Esophagus squamous epithelium (tissue), 5 donors: Measurements from ENCODE around the gene GALNT3. TPM values are rescaled to one million over a fixed set of nuclear protein-coding genes. Genes with fewer than 3 reads are reported as not detected.

Experiments used
- DNase-seq: peaks from one replicate; lab custom pipeline; 2025; lab: John Stamatoyannopoulos, UW
- H3K27ac ChIP-seq, 4 donors: fragments of 200-600 bp; sonication (generic); one replicate each; pipeline ENCODE4 v1.5.1; 2016 to 2019; ENCODE audit warnings: mild to moderate bottlenecking in 1 of 4
- H3K27me3 ChIP-seq, 4 donors: fragments of 200-600 bp; sonication (generic); 1 replicate in 3 of 4; 2 replicates in 1 of 4; pipeline versions ENCODE4 v1.5.1 to v1.6.0; 2017 to 2021; ENCODE audit warnings: antibody characterized with exemption in 1 of 4
- H3K36me3 ChIP-seq, 3 donors: fragments of 200-600 bp; sonication (generic); one replicate each; pipeline ENCODE4 v1.5.1; 2016 to 2019
- H3K4me1 ChIP-seq, 3 donors: fragments of 200-600 bp; sonication (generic); one replicate each; pipeline ENCODE4 v1.5.1; 2017 to 2019
- H3K4me3 ChIP-seq, 4 donors: fragments of 200-600 bp; sonication (generic); 1 replicate in 3 of 4; 2 replicates in 1 of 4; pipeline ENCODE4 v1.5.1; 2016 to 2019; ENCODE audit warnings: mild to moderate bottlenecking in 2 of 4, moderate library complexity in 1 of 4
- H3K9me3 ChIP-seq, 3 donors: fragments of 200-600 bp; sonication (generic); one replicate each; pipeline ENCODE4 v1.5.1; 2016 to 2019
- CTCF ChIP-seq, 6 experiments: fragments of 450-650 bp in 4 of 6; fragments of 200-600 bp in 2 of 6; sonication (generic) in 2 of 6; IDR thresholded peaks; one replicate each; pipeline ENCODE4 v1.5.1; 2016 to 2019; ENCODE audit warnings: antibody characterized with exemption in 6 of 6, mild to moderate bottlenecking in 4 of 6, moderate library complexity in 4 of 6
- POLR2A ChIP-seq, 4 donors: fragments of 450-650 bp; IDR thresholded peaks; one replicate each; pipeline ENCODE4 v1.6.1; 2017; ENCODE audit warnings: antibody characterized with exemption in 4 of 4, mild to moderate bottlenecking in 4 of 4, moderate library complexity in 3 of 4
- WGBS, 2 donors: methylation state at CpG; one replicate each; pipeline ENCODE4 v1.1.5; 2018; 5-methylcytosine and 5-hydroxymethylcytosine counted together
- intact Hi-C: fragments of 100-400 bp; cut with DNase I; formaldehyde crosslinking; loops from one replicate; pipeline ENCODE4 v1.15.0; 2022
- total RNA-seq, 4 donors: library from RNA; depleted of rRNA; stranded (reverse); fragments of >200 nt; gene quantifications; one replicate each; pipeline ENCODE4 v1.1.0, GENCODE V29; 2016
- donor health status: DM: yes; HTN: yes; CAD: no.

GALNT3 gene
- total RNA-seq, 4 donors from 2014 or later, result 28.4 to 76.0 (median 43.3) TPM

- Histone ChIP-seq H3K4me1 (peaks cover 0 to 22% (median 0%) of the 10 kb centered on the region in 3 donors), H3K27me3 (no peaks in the 10 kb centered on the region), H3K27ac (no peak overlapping the region), H3K36me3 (peaks cover 0 to 15% (median 0%) of the 10 kb centered on the region in 3 donors), H3K9me3 (no peaks in the 10 kb centered on the region), H3K4me3 (no peak overlapping the region)
- no peak for TF ChIP-seq CTCF (IDR thresholded peaks at IDR 0.05)
- TF ChIP-seq POLR2A (IDR thresholded peaks at IDR 0.05), result no peak
- intact Hi-C loops, result no loop called here
- no peak for DNase-seq
These were observed 15.9 kb downstream of the GALNT3 start for GRCh38 chr2:165778187-165778556.

GRCh38 chr2:165777522-165778186 is 16.4 kb downstream of the GALNT3 start:
- Histone ChIP-seq H3K36me3 (peaks cover 0 to 15% (median 0%) of the 10 kb centered on the region in 3 donors), H3K27ac (no peak overlapping the region), H3K4me1 (peaks cover 0 to 22% (median 0%) of the 10 kb centered on the region in 3 donors), H3K9me3 (no peaks in the 10 kb centered on the region), H3K4me3 (no peak overlapping the region), H3K27me3 (no peaks in the 10 kb centered on the region)
- intact Hi-C loops, result no loop called here
- no peak for DNase-seq
- WGBS, 2 donors, result 73 to 81% methylated on average over 2 of the region's 2 CpGs
- no peak for TF ChIP-seq CTCF (IDR thresholded peaks at IDR 0.05)
- no peak for TF ChIP-seq POLR2A (IDR thresholded peaks at IDR 0.05)

- peaks cover 0 to 22% (median 0%) of the 10 kb centered on the region in 3 donors for H3K4me1 ChIP-seq
- H3K4me3 ChIP-seq, result no peak overlapping the region
- H3K27me3 ChIP-seq, result no peaks in the 10 kb centered on the region
- DNase-seq, result no peak
- no peak for TF ChIP-seq CTCF (IDR thresholded peaks at IDR 0.05)
- TF ChIP-seq POLR2A (IDR thresholded peaks at IDR 0.05), result no peak
- no peaks in the 10 kb centered on the region for H3K9me3 ChIP-seq
- H3K36me3 ChIP-seq, result peaks cover 0 to 20% (median 0%) of the 10 kb centered on the region in 3 donors
- no peak overlapping the region for H3K27ac ChIP-seq
- intact Hi-C loops, result no loop called here
These were observed 17.3 kb downstream of the GALNT3 start for GRCh38 chr2:165776796-165777195.

GRCh38 chr2:165776013-165776412 is 18.0 kb downstream of the GALNT3 start:
- intact Hi-C loops, result no loop called here
- Histone ChIP-seq H3K27me3 (no peaks in the 10 kb centered on the region), H3K36me3 (peaks cover 0 to 20% (median 0%) of the 10 kb centered on the region in 3 donors), H3K27ac (no peak overlapping the region), H3K4me3 (no peak overlapping the region), H3K9me3 (no peaks in the 10 kb centered on the region), H3K4me1 (peaks cover 0 to 22% (median 0%) of the 10 kb centered on the region in 3 donors)
- DNase-seq, result no peak
- 20 to 36% methylated on average over 4 of the region's 4 CpGs for WGBS, 2 donors
- TF ChIP-seq CTCF (IDR thresholded peaks at IDR 0.05) (no peak), POLR2A (IDR thresholded peaks at IDR 0.05) (no peak)

- intact Hi-C loops, result no loop called here
- no peak for DNase-seq
- WGBS, 2 donors, result 84 to 93% methylated on average over 2 of the region's 2 CpGs
- no peak overlapping the region for H3K4me3 ChIP-seq
- peaks cover 0 to 17% (median 0%) of the 10 kb centered on the region in 3 donors for H3K36me3 ChIP-seq
- H3K9me3 ChIP-seq, result no peaks in the 10 kb centered on the region
- peaks cover 0 to 22% (median 0%) of the 10 kb centered on the region in 3 donors for H3K4me1 ChIP-seq
- TF ChIP-seq CTCF (IDR thresholded peaks at IDR 0.05), result no peak
- no peak for TF ChIP-seq POLR2A (IDR thresholded peaks at IDR 0.05)
- H3K27ac ChIP-seq, result no peak overlapping the region
- H3K27me3 ChIP-seq, result no peaks in the 10 kb centered on the region
These were observed 20.4 kb downstream of the GALNT3 start for GRCh38 chr2:165773684-165774083.
